Activated CD8-positive, alpha-beta memory T cell treated with anti-CD3 and anti-CD28 coated beads for 4 hours (primary cell): ENCODE results near the gene ZSCAN31.
A peak's percentile ranks its signal among the peaks of the same experiment; 100 is the strongest.
"Not testable (repeated sequence)": the region's sequence is repeated elsewhere in the genome, so short reads cannot be mapped to it uniquely, and the experiment has no call there.

ENCODE experiments used
- DNase-seq, 2 donors: peaks; one replicate each; pipeline ENCODE4 v3.0.0-alpha.2; 2020; ENCODE audit warnings: low read depth in 2 of 2

Gene ZSCAN31

DNA sequence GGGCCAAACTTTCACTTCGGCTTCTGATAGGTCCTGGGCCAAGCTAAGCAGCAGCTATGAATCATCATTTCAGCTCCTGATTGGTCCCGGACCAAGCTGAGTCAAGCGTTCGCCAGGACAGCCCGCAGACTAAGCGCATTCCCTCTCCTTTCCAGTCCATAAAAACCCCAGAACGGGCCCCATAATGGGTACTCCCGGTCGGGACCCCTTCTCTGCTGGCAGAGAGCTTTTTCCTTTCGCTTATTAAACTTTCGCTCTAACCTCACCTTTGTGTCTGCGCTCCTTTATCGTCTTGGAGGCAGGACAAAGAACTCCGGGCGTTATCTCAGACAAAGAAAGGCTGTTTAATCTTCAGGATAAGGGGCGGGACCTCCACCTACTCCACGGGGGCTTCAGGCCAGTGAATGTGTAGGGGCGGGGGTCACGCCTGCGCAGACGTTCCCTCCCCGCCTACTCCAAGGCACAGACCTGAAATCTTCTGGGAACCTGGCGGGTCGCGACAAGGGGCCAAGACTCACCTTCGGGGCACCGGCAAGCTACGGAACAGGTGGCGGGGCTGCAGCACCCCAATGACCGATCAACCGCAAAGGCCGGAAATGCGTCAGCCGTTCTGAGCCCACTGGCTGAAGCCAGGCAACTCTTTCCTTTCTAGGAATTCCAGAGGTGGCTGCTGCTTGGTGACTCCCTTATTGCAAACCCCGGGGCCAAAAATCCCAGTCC, at the start of gene ZSCAN31:
TSS of gene ZSCAN31 (minus strand) at position 585 of the 720 bp plus-strand sequence. CDS start 6,465 bp downstream, outside the sequence.
- DNase-seq, result peak; percentile 63 to 81

DNA sequence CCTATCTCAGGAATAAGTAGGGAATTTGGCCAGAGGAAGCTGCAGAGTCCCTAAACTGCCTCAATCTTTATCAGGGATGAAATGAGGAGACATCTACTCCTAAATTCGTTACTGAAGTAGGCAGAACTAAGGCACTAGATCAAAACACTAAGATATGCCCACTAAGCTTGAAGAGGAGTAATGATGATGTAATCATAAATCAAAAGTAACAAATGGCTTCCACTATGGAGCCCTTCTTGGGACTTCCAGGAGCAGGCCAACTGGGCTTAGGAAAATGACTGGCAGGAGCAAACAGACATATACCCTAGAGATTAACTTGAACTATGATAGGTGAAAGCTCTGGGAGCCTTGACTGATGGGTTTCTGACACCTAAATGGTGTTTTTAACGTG, 48.2 kb upstream of the ZSCAN31 start:
- no peak for DNase-seq

- no peak for DNase-seq
These were observed 47.5 kb upstream of the ZSCAN31 start for GRCh38 chr6:28383235-28384142.

DNA sequence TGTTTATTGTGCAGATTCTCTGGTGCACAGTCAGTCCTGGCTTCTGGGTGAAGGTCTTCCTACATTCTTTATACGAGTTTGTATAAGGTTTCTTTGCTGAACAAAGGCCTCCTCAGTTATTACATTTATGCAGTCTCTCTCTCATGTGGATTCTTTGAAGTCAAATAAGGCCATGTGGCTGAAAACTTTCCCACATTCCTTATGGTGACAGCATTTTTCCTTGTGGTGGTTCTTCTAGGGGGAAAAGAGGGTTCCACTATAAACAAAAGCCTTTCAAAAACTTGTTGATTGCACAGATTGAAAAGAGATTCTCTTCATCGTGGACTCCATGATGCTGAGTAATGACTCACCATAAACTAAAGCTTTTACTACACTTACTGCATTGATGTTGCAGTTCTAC, 44.4 kb upstream of the ZSCAN31 start:
- DNase-seq, result no peak

- DNase-seq, result no peak
These were observed 42.7 kb upstream of the ZSCAN31 start for GRCh38 chr6:28378644-28379043.

- DNase-seq, result no peak
These were observed 41.9 kb upstream of the ZSCAN31 start for GRCh38 chr6:28377879-28378278.

DNA sequence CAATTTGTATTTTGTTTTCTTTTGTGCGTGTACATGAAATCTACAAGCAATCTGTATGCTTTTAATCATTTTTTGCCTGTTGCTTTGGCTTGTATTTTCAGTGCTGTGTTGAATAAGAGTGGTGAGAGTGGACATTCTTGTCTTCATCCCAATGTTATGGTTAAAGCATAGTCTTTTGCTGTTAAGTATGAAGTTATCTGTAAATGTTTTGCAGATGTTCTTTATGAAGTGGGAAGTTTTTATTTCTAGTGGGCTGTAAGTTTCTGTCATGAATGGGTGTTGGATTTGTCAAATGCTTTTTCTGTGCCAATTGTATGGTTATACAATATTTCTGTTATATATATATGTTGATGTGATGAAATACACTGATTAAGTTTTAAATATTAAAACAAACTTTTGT, 38.0 kb upstream of the ZSCAN31 start:
- DNase-seq, result no peak

- DNase-seq, result no peak
These were observed 35.9 kb upstream of the ZSCAN31 start for GRCh38 chr6:28371706-28372451.

DNA sequence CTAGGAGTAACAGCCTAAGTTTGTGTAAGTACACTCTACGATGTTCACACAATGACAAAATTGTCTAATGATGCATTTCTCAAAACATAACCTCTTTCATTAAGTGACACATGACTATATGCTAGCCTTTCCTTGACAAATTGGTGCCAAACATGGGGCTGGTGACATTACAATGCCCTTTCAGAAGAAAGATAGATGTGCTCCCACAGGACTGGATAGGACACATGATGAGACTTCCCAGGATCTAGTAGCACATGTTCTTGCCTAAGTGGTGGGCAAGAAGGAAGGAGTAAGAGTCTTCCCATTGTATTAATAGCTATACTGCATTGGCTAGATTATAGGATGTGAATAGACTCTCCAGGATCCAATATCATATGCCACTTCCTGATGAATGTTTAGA, 35.3 kb upstream of the ZSCAN31 start:
- no peak for DNase-seq

- DNase-seq, result no peak
These were observed 34.5 kb upstream of the ZSCAN31 start for GRCh38 chr6:28370440-28370839.

DNA sequence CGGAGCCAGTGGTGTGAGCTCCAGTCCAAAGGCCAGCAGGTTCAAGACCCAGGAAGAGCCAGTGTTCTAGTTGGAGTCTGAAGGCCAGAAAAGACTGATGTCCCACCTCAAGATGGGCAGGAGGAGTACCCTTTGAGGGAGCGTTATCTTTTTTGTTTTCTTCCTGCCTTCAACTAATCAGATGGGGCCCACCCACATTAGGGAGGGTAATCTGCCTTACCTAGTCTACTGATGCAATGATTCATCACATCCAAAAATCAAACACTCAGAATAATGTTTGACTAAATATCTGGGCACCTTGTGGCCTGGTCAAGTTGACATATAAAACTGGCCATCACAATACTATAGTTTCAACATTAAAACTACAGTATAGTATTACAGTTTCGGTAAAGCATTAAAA, 33.5 kb upstream of the ZSCAN31 start:
- no peak for DNase-seq

GRCh38 chr6:28368522-28368921, 32.6 kb upstream of the ZSCAN31 start:
- DNase-seq, result no peak

DNA sequence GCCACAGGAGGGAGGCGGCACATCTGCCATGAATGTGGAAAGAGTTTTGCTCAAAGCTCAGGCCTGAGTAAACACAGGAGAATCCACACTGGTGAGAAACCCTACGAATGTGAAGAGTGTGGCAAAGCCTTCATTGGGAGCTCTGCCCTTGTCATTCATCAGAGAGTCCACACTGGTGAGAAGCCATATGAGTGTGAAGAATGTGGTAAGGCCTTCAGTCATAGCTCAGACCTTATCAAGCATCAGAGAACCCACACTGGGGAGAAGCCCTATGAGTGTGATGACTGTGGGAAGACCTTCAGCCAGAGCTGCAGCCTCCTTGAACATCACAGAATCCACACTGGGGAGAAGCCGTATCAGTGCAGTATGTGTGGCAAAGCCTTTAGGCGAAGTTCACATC, 29.6 kb upstream of the ZSCAN31 start:
- not testable (repeated sequence) for DNase-seq

- no peak for DNase-seq
These were observed 25.0 kb upstream of the ZSCAN31 start for GRCh38 chr6:28360961-28361360.

DNA sequence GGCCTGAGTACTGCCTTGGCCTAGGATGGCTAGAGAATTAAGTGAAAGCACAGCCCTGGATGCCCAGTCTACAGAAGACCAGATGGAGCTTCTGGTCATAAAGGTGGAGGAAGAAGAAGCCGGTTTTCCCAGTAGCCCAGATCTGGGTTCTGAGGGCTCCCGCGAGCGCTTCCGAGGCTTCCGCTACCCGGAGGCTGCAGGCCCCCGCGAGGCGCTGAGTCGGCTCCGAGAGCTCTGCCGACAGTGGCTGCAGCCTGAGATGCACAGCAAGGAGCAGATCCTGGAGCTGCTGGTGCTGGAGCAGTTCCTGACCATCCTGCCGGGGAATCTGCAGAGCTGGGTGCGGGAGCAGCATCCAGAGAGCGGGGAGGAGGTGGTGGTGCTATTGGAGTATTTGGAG, 23.6 kb upstream of the ZSCAN31 start:
- not testable (repeated sequence) for DNase-seq

DNA sequence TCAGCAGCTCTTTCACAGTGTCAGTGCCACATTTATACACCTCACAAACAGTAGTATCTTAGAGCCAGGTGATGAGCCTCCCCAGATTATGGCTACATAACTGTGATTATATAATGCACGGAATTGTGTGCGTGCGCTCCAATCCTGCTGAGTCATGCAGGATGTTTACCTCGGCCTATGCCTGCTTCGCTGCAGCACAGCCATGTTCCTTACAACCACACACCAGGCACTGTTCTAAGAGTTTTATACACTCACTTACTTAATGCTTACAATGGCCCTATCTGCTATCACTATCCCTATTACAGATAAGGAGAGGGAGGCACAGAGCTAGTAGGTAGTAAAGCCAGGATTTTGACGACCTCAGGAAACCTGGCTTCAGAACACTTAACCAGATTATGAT, 21.1 kb upstream of the ZSCAN31 start:
- no peak for DNase-seq

DNA sequence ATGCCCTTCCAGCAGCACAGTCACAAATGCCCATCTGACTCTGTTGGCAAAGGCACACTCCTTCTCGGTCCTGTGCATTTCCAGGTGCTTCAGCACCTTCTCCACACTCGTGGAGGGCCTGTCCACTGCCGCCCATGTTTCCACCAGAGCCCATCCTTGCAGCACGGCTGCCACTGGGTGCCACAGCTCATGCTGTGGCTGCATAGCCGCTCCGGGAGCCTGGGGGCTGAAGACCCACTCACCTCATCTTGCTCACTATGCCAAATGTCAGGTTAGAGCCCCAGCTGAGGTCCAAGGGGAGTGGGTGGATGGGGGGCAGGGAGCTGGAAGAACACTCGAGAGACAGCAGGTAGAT, 20.7 kb upstream of the ZSCAN31 start:
- DNase-seq, result no peak

DNA sequence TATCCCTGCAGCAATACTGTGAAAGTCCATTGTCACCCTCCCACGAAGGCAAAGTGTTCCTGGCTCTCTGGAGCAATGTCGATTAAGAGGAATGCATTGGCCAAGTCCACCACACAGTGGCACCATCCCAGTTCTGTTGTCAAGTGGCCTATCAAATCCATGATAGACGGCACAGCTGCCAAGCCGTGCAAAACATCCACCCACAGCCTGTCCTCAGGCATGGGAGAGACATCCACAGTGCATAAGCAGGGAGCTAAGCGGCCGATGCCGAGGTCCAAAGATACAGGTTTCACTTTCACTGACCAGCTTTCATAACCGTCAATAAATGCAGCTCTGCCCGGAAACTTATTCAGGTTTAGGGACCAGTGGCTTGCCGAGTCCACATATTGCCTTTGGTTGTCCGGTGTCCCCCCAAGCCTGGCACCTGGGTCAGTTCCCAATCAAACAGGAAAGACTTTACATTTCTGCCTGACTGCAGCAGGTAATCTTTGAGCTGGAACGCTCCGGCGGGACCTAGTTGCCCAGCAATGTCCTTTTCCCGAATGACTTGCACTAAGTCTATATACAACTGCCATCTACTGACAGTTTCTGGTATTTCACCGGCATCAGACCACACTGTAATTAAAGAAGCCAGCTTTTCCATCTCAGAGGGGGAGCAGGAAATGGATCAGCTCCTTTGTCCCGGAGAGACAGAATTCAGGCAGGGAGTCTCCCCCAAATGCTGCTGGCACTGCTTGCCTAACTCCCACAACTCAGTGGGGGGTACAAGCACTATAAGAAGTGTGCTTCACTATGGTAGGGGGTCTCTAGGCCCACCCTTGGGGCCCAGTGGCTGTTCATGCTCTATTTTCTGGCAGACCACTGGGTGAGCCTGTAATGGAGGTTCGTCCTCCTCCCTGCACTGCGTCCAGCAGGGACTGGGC, 20.1 kb upstream of the ZSCAN31 start:
- DNase-seq, result peak; percentile 21 to 27

DNA sequence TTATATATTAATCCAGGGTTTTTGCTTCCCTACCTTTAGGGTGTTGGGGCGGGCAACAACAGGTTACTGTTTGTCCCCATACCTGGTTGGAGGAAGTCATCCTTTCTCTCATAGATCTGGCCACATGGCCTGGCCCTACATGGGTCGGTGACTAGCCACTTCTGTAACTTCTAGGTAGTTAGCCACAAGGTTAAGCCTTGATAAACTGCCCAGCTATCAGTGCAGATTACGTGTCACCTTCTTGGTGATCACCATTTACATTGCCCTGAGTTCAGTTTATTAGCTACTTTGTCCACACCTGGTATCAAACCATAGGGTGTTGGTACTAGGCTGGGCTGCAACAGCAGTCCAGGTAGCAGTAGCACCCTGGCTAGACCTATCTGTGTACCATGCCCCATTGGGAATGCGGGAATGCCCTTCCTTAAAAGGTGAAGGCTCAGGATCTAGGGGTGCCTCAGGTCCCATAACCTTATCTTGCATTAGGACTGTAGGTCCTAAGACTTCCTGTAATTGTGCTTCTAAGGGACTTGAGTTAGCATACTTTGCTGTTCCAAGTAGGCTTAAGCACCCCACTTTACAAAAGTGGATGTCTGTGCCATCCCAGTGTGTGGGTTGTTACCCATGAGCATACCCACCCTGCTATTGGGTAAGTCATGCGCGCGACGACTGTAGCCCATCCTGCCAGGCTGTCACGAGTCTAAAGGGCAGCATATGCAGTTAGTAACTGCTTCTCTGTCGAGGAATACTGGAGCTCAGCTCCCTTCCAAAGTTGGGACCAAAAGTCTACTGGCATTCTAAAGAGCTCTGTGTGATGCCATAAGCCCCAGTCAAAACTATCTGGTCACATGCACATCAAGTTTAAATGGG, 19.0 kb upstream of the ZSCAN31 start:
- DNase-seq, result no peak

DNA sequence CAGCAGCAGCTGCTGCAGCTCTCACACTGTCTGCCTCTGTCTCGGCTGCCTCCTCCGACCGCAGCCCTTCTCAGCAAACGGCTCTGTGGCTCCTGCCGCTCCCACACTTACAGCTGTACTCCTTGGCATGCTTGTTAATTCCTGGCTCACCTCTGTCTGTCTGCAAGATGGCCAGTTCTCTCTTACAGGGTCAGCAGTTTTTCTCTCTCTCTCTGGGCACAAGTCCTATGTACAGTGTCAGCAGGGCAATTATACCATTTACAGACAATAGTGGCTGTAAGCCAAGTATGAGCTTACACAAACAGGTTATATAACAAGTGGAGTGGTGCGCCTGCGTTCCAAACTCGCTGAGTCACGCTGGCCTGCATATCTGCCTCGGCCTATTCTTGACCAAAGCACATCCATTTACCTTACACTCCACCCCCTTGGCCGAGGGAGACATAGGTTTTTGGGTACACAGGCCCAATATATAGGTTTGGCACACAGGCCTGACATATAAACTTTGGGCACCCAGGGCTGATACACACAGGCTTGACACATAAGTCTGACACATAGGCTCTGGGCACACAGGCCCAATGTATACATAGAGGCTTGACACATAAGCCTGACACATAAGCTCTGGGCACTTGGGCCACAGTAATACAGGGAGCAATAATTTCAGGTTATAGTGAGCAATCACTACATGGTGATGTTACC, 18.2 kb upstream of the ZSCAN31 start:
- DNase-seq, result no peak
